Adrenal gland (tissue), 5 donors: Measurements from ENCODE around the gene MTUS2.

Experiments used
- CTCF ChIP-seq, 6 experiments: fragments of 450-650 bp in 4 of 6; fragments of 200-600 bp in 2 of 6; sonication (generic) in 1 of 6; IDR thresholded peaks; 1 replicate in 5 of 6; 2 replicates in 1 of 6; pipeline versions ENCODE4 v1.5.1 to v1.8.0; 2016 to 2021; ENCODE audit warnings: antibody characterized with exemption in 6 of 6, mild to moderate bottlenecking in 2 of 6, moderate library complexity in 1 of 6
- POLR2A ChIP-seq, 2 donors: fragments of 450-650 bp; IDR thresholded peaks; one replicate each; pipeline ENCODE4 v1.6.1; 2017; ENCODE audit warnings: antibody characterized with exemption in 2 of 2, mild to moderate bottlenecking in 2 of 2, moderate library complexity in 1 of 2
- donor health status: DM: no; HTN: no; CAD: no.

GRCh38 chr13:29546662-29547061 lies 726.5 kb downstream of the MTUS2 start:
- TF ChIP-seq CTCF (IDR thresholded peaks at IDR 0.05) = no peak
- TF ChIP-seq POLR2A (IDR thresholded peaks at IDR 0.05) = no peak
